DMS53 (cell line): ENCODE data around the gene C14orf132.
A peak's percentile ranks its signal among the peaks of the same experiment; 100 is the strongest.

ENCODE experiments used
- DNase-seq: peaks from one replicate; lab custom pipeline; 2025; lab: John Stamatoyannopoulos, UW

Gene C14orf132

GRCh38 chr14:96100161-96101064 is 61.3 kb downstream of the C14orf132 start:
- peak; percentile 86 for DNase-seq

GRCh38 chr14:96102081-96102856 is 63.1 kb downstream of the C14orf132 start:
- no peak for DNase-seq

GRCh38 chr14:96103075-96103474 is 63.9 kb downstream of the C14orf132 start:
- DNase-seq = no peak

- no peak for DNase-seq
These were observed 64.6 kb downstream of the C14orf132 start for GRCh38 chr14:96103560-96104460.

- DNase-seq = peak; percentile 99
These were observed 65.4 kb downstream of the C14orf132 start for GRCh38 chr14:96104469-96105057.

- peak; percentile 42 for DNase-seq
These were observed 66.1 kb downstream of the C14orf132 start for GRCh38 chr14:96105089-96105925.

- no peak for DNase-seq
These were observed 66.8 kb downstream of the C14orf132 start for GRCh38 chr14:96105926-96106441.

- no peak for DNase-seq
These were observed 67.7 kb downstream of the C14orf132 start for GRCh38 chr14:96106891-96107290.

GRCh38 chr14:96108061-96108795 is 69.1 kb downstream of the C14orf132 start:
- no peak for DNase-seq

GRCh38 chr14:96108911-96109310 is 69.7 kb downstream of the C14orf132 start:
- DNase-seq = no peak

GRCh38 chr14:96109596-96110355 is 70.6 kb downstream of the C14orf132 start:
- DNase-seq = peak; percentile 18

GRCh38 chr14:96112032-96112431 is 72.9 kb downstream of the C14orf132 start:
- DNase-seq = no peak

GRCh38 chr14:96114002-96114401 is 74.8 kb downstream of the C14orf132 start:
- DNase-seq = no peak

- DNase-seq = peak; percentile 53
These were observed 78.1 kb downstream of the C14orf132 start for GRCh38 chr14:96117101-96117897.

GRCh38 chr14:96117960-96118359 is 78.8 kb downstream of the C14orf132 start:
- DNase-seq = no peak

- no peak for DNase-seq
These were observed 79.2 kb downstream of the C14orf132 start for GRCh38 chr14:96118391-96118790.

GRCh38 chr14:96119947-96120346 is 80.8 kb downstream of the C14orf132 start:
- DNase-seq = peak; percentile 9

GRCh38 chr14:96120392-96120791 is 81.2 kb downstream of the C14orf132 start:
- DNase-seq = no peak
